ENCODE results near the gene C15orf62.

DNA sequence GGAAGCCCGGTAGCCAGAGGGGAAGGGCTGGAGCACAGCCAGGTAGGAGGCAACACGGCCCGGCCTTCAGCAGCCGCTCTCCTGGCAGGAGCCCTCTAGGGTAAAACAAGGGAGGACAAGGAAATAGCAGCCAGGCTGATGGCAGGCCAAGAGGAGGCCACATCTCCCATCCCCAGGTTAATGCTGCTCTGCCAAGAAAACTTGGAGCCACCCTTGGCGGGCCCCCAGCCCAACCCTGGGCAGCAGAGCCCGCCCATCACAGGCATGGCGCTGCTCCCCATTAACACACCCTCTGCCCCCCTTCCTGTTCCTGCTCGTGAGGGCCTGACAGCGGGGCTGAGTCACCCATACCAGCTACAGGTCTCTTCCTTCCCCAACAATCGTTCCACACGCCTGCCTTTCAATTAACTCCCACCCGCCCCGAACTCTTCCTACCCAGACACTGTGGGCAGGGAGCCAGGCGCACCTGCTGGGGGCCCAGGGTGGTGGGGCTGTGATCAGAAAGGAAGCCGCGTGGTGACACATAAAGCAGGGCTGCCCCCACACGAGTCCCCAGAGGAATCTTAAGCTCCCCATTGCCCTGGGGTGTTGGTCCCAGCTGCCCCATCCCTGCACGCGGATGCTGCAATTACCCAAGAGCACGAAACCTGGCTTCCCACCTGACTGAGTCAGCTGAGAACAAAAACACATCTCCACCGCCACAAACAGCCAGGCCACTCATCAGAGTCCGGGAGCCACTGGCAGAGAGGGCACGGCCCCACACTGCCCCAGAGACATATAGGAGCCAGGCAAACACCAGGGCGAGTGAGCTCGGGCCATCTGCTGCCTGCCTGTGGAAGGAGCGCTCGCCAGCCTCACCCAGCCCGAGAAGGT is at the start of gene C15orf62:
- TF ChIP-seq, protein P1, sequence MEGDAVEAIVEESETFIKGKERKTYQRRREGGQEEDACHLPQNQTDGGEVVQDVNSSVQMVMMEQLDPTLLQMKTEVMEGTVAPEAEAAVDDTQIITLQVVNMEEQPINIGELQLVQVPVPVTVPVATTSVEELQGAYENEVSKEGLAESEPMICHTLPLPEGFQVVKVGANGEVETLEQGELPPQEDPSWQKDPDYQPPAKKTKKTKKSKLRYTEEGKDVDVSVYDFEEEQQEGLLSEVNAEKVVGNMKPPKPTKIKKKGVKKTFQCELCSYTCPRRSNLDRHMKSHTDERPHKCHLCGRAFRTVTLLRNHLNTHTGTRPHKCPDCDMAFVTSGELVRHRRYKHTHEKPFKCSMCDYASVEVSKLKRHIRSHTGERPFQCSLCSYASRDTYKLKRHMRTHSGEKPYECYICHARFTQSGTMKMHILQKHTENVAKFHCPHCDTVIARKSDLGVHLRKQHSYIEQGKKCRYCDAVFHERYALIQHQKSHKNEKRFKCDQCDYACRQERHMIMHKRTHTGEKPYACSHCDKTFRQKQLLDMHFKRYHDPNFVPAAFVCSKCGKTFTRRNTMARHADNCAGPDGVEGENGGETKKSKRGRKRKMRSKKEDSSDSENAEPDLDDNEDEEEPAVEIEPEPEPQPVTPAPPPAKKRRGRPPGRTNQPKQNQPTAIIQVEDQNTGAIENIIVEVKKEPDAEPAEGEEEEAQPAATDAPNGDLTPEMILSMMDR (IDR thresholded peaks at IDR 0.05) = no peak
- no peak for TF ChIP-seq POLR2AphosphoS5 (IDR thresholded peaks at IDR 0.05)
- TF ChIP-seq POLR2A (IDR thresholded peaks at IDR 0.05) = no peak
